ENCODE measurements around the gene WNK2. TPM values are rescaled to one million over a fixed set of nuclear protein-coding genes. Genes with fewer than 3 reads are reported as not detected.

Gene WNK2
- total RNA-seq, 1 experiment from 2014 or later = 8.9 TPM

DNA sequence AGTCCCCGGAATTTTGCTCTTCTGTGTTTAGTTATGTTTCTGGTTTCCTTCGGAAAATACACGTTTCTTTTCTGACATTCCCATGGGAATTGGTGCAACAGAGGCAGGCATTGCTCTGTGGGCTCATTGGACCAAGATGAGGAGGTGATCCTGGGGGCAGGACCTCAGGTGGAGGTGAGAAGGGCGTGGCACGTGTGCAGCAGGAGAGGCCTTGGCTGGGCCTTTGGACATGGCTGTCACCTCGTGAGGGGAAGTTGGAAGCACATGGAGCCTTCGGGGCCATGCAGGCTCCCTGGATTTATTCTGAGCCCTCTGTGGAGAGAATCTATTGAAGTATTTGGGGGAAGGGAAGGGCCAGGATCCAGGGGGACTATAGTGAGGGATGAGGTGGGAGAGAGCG, 44.5 kb downstream of the WNK2 start:
- in situ Hi-C loops (cut with HindIII; ENCODE audit: low sequenced_read_pairs) = no loop called here
- DNase-seq (ENCODE audit: low spot score) = no peak

DNA sequence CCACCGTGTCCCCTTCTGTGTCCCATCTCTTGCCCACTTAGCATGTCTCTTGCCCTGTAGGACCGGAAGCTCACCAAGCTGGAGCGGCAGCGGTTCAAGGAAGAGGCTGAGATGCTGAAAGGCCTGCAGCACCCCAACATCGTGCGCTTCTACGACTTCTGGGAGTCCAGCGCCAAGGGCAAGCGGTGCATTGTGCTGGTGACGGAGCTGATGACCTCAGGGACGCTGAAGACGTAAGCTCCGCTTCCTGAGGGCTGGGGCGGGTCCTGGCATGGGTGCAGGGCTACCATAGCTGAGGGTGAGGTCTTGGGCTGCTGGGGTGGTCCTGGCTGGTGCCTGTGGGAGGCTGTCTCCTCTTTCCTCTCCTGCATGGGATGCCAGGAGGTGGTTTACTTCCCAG, 45.7 kb downstream of the WNK2 start:
- in situ Hi-C loops (cut with HindIII; ENCODE audit: low sequenced_read_pairs) = no loop called here
- no peak for DNase-seq (ENCODE audit: low spot score)

DNA sequence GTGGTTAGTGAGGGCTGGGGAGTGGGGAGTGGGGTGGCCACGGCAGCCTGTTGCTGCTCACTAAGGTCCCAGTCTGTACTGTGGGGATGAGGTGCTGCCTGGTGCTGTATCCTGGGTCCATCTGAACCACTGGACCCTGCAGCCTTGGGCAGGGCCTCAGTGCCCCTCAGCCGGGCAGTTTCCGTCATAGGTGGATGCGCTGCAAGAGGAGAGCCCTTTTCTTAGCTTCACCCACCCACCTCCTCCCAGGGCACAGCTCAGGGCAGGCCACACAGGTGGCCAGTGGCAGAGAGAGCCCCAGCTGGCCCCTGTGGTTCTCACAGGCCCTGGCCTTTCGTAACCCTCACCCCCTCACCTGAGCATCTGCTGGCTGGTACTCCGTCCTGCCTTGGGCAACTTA, 46.2 kb downstream of the WNK2 start:
- no peak for DNase-seq (ENCODE audit: low spot score)
- in situ Hi-C loops (cut with HindIII; ENCODE audit: low sequenced_read_pairs) = no loop called here

DNA sequence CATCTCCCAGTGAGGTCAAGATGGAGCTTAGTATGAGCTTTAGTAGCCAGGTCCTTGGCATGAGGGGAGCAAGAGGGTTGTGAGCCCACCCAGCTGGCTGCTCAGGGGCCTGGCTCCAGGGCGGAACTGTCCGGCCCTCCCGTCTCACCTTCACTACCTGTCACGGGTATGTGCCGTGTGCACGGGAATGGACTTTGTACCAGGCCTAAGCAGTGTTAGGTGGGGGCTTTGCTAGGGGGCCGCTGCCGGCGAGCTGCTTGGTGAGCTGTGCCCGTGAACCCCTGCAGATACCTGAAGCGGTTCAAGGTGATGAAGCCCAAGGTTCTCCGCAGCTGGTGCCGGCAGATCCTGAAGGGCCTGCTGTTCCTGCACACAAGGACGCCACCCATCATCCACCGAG, 46.7 kb downstream of the WNK2 start:
- no peak for DNase-seq (ENCODE audit: low spot score)
- in situ Hi-C loops (cut with HindIII; ENCODE audit: low sequenced_read_pairs) = no loop called here

DNA sequence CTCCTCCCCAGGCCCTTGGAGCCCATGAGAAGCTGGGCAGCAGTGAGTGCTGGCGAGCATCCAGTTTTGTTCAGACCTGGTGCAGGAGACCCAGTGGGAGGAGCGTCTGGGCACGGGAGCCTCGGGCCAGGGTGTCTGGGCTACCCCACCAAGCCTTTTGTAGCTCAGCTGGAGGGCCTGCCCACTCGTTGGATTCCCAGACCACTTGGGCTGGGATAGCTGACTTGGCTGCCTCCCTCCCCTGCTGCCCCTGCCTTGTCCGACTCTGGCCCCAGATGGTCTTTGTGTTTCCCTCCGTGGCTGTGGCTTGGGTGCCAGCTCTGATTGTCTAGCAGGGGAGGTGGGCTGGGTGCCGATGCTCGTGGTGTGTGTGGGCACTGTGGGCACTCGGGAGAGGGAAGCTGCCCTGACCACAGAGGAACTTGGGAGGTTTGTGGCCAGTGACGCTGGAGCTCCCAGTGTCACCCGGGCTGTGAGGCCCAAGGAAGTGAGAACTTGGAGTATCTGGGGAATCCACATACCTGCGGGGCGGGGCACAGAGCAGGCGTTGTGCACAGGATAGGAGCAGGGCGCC, 47.3 kb downstream of the WNK2 start:
- in situ Hi-C loops (cut with HindIII; ENCODE audit: low sequenced_read_pairs) = no loop called here
- DNase-seq (ENCODE audit: low spot score) = no peak

DNA sequence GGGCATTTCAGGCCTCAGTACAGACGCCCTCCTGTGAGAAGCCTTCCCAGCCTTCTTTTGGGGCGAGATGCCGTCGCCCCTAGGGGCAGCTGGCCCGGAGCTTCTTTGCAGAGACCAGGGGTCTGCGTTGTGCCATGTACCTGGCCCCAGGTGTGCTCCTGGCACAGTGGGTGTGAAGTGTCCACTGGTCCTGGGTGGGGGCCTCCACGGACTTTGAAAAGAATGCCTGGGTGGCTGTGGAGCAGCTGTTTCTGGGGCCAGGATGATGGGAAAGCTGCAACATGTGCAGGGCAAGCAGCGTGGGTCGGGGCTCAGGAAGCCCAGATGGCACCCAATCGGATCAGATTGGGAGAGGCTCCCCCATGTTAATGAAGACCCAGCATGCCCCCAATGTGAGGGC, 47.8 kb downstream of the WNK2 start:
- in situ Hi-C loops (cut with HindIII; ENCODE audit: low sequenced_read_pairs) = no loop called here
- DNase-seq (ENCODE audit: low spot score) = no peak

DNA sequence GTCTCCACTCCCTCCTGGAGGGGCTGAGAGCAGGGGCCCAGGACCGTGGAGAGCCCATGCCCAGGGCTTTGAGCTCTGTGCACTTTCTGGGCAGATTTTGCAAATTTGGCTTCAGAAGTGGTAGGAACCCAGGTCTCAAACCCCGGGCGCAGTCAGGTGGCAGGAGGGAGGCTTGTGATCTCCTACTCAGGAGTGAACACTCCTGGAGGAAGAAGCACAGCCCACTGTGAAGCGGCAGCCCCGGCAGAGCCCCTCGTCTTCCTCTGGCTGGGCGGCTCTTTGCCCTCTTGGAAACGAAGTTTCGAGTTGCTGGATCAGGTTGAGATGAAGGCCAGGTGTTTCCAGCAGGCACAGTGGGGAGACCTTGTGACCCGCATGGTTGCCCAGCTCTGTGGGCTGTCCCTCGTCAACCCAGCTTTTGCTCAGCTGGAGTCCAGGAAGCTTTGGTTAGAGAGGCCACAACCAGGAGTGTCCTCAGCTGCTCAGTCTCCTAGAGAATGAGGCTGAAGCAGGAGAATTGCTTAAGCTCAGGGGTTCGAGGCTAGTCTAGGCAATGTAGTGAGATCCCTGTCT, 48.5 kb downstream of the WNK2 start:
- in situ Hi-C loops (cut with HindIII; ENCODE audit: low sequenced_read_pairs) = no loop called here
- no peak for DNase-seq (ENCODE audit: low spot score)

DNA sequence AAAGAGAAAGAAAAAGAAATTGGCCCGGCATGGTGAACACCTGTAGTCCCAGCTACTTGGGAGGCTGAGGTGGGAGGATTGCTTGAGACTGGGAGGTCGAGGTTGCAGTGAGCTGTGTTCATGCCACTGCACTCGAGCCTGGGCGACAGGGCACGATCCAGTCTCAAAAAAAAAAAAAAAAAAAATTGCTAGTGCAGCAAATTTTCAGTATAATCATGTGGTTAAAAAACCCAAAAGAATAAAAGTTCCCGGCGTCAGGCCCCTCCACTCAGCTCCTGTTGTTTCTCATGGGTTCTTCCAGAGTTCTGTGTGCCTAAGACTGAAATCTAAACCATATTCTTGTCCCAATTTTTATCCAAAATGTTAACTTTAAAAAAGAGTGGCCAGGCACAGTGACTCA, 49.1 kb downstream of the WNK2 start:
- in situ Hi-C loops (cut with HindIII; ENCODE audit: low sequenced_read_pairs) = no loop called here
- DNase-seq (ENCODE audit: low spot score) = no peak

DNA sequence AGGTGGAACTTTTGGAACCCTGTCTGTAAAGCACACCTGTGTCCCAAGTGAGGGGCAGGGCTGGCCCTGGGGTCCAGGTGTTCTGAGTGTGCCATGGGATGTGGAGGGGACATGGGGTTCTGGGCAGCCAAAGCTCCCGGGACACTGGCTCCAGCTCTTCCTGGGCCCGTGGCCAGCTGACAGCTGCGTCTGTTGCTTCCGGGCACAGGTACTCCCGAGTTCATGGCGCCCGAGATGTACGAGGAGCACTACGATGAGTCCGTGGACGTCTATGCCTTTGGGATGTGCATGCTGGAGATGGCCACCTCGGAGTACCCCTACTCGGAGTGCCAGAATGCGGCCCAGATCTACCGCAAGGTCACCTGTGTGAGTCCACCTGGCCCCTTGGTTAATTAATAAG, 50.7 kb downstream of the WNK2 start:
- in situ Hi-C loops (cut with HindIII; ENCODE audit: low sequenced_read_pairs) = no loop called here
- DNase-seq (ENCODE audit: low spot score) = no peak

DNA sequence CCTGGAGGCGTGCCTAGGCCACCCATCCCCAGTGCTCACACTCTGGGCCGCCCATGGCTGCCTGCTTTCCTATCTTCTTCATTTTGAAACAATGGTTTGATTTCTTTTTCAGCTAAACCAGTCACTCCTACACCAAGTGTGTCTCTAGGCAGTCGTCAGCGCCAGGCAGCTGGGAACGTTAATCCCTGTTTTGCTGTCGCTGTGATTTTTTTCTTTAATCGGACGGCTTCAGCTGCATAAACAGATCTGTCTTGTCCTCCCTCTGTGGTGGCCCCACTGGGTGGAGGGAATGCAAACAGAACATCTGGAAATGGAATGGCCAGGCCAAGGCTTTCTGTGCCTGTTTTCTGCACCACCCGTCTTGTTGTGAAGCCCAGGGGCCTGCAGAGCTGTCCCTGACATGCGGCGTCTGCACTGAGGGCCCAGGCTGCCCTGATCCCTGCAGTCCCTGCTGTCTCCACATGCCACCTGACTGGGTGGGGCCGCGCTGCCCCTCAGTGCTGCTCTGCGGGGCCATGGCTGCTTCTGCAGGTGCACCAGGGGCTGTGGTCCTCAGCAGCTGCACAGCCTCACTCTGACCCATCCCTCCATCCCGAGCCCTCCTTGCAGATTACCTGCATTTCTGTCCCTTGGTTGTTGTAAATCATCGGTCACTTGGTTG, 51.5 kb downstream of the WNK2 start:
- no peak for DNase-seq (ENCODE audit: low spot score)

DNA sequence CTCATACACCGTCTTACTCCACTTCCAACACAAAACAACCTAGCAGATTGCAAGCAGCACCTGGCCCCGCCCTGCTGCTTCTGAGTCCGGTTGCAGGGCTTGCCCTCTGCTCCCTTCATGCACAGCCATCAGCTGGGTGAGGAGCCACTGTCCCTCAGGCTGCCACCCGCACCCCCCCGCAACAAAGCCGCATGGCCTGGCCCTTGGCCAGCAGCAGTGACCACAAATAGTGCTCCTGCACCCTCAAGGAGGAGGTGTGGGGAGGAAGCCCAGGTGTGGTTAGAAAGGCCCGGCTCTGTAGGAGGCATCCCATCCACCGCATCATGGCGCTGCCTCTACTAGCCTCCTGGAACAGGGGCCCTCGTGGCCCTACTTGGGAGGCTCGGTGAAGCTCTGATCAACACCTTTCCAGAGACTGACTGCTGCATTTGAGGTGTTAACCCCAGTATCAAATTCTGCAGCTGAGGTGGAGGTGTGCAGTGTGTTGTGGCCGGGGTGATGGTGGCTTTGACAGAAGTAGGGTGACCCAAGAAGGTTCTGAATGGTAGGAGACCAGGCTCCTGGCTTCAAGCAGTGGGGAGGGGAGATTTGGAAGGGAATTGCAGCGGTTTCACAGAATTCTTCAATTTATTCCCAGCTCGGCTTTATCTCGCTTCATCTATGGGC, 52.7 kb downstream of the WNK2 start:
- in situ Hi-C loops (cut with HindIII; ENCODE audit: low sequenced_read_pairs) = no loop called here
- no peak for DNase-seq (ENCODE audit: low spot score)

More for the DNA sequence above, 51.5 kb downstream of the WNK2 start:
- in situ Hi-C loops (cut with HindIII; ENCODE audit: low sequenced_read_pairs) = no loop called here

DNA sequence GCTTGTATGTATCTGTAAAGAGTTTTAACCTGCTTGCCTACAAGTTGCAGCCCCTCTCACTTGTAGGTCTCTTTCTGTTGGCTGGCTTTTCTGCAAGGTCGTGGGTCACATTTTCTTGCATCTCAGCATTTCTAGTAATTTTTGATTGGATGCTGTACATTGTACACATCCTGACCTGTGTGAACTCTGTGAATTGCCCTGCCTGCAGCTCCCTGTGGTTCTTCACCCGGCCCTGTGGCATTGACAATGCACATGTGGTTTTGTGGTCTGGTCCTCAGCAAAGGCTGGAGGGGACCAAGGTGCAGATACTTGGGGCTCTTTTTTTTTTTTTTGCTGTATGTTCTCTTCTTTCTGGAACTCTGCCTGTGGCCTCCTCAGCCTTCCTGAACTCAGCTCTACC, 53.6 kb downstream of the WNK2 start:
- DNase-seq (ENCODE audit: low spot score) = no peak
- in situ Hi-C loops (cut with HindIII; ENCODE audit: low sequenced_read_pairs) = no loop called here

DNA sequence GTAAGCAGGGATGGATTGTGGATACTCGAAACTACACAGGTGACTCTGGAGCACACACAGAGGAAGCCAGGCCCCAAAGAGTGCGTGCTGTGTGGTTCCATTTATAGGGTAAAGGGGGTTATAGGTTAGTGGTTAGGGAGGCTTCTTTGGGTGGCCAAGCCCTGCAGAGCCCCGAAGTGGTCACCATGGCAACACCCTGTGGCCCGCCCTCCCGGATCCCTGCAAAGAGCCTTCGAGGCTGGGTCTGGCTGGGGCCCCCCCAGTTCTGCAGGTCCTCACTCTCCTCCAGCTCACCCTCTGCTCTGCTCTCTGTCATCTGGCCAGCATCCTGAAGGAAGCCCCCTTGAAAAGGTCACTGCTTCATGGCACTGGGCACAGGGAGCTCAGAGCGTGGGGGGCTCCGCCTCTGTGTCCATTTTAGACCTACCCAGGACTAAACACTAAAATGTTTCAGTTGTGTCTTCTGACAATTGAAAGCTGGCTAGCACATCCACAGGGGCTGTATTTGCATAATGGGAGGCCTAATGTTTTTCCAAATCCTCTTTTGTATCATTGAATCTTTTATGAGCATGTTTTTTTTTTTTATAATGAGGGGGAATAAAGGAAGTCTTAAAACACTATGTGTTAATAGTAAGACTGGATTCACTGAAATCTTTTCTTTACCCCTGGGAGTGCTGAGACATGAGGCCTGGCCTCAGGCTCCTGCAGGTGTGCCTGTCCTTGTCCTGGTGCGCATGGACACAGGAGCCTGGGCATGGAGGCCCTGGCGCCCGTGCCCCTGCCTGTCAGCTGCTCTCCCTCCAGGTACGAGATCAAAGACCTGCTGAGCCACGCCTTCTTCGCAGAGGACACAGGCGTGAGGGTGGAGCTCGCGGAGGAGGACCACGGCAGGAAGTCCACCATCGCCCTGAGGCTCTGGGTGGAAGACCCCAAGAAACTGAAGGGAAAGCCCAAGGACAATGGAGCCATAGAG, 55.3 kb downstream of the WNK2 start:
- no peak for DNase-seq (ENCODE audit: low spot score)
- in situ Hi-C loops (cut with HindIII; ENCODE audit: low sequenced_read_pairs) = no loop called here

DNA sequence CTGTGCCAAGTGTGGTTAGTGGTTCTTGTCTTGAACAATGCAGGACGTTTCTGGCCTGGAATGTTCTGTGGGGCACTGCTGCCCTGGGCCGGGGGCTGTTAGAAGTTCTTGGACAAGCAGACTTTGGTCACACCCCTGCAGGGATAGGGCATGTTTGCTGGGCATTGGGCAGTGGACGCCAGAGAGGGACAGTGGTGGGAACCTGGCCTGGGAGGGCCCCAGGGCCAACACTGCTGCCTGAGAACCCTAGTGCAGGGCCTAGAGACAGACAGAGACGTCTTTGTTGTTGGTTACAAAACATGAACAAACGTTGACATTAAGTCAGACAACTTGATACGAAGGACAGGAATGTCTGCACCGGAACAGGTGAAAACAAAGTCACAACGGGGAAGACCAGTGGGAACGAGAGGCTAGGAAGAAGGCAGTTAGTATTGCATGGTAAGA, 57.0 kb downstream of the WNK2 start:
- in situ Hi-C loops (cut with HindIII; ENCODE audit: low sequenced_read_pairs) = no loop called here
- no peak for DNase-seq (ENCODE audit: low spot score)

DNA sequence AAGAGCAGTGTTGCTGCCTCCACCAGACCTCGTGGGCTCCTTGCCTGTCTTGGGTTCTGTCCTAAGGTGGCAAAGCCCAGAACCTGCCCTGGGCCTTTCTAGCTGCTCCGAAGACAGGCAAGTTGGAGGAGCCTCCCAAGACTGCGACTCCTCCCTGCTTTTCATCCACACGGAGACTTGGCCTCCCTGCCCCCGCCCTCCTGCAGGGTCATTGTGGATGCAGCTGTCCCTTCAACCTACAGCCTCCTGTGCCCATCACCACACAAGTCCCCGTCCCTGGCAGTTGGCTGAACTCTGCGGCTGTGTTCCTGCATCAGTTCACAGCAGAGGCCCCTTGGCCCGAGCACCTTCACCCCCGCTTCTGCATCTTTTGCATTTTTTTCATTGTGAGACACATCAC, 59.2 kb downstream of the WNK2 start:
- in situ Hi-C loops (cut with HindIII; ENCODE audit: low sequenced_read_pairs) = no loop called here
- DNase-seq (ENCODE audit: low spot score) = no peak

DNA sequence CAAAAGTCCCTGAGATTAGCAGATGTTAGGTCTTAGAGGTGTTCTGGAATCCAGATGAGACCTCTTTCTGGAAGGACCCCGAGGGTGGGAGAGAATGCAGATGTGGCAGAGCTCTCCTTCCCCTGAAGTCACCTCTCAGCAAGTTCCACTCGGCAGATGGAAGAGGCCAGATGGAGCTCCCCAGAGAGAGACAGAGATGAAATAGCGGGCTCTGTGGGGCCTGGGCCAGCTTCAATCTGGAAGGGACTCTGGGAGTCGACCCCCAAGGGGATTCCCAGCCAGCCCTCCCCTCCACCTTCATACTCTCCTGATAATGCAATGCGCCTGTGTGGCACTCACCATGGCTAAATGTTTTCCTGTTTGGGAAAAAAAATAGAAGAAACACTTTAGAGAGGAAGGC, 60.2 kb downstream of the WNK2 start:
- in situ Hi-C loops (cut with HindIII; ENCODE audit: low sequenced_read_pairs) = no loop called here
- DNase-seq (ENCODE audit: low spot score) = no peak

DNA sequence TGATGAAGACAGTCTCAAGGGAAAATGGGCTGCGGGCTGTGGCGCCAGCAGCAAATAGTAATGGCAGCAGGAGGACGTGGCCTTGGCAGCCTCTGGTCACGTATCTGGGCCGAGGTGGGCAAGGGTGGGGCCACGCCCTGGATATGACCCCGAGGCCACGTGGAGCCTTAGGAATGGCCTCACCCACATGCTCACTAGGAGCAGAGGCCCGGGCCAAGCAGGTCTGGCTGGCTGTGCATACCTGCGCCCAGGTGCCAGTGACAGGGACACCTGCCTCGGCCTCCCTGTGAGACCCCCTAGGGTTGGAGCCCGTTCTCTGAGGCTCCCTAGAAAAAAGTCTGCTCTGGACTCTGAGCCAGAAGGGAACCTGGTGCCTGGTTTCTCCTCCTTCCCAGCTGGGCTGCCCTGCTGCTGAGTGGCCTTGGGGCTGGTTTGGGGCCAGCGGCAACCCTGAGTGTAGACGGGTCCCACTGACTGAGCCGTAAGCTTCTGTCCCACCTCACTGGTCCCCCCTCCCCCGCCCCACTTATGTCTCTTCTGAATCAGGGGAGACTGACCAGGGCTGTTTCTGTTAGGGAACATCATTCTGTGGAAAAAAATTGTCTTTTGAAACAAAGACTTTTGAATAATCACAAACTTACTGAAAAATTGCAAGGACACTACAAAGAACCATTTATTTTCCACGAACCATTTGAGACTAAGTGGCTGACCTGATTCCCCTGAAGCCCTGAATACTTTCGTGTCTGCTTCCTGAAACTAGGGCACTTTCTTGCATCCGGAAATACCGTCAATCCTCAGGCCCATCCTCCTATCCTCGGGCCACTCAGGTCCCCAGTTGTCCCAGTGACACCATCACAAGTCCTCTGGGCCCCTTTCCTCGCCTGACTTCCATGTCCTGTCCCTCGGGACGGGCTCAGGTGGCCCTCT, 60.8 kb downstream of the WNK2 start:
- in situ Hi-C loops (cut with HindIII; ENCODE audit: low sequenced_read_pairs) = no loop called here
- DNase-seq (ENCODE audit: low spot score) = peak; percentile 28

DNA sequence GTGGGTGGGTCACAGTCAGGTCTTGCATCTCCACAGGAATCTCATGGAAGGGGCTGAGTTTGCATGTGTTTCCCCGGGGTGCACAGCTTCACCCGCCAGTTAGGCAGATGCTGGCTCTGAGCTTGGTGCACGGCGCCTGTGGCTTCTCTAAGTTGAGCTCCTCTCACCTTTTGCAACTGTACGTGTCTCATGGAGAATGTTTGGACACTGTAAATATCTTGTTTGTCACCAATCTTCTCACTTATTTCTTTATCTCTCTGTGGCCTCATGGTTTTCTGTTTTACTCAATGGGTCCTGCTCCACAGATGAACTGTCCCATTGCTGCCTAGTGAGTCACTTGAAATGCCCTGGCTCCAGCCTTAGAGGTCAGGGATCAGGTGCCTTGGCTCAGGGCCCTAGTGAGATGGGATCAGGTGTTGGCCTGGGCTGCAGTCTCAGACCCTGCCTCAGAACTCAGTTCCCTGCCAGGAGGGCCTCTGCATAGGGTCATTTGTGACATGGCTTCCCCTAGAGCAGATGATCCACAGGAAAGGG, 61.6 kb downstream of the WNK2 start:
- DNase-seq (ENCODE audit: low spot score) = no peak
- in situ Hi-C loops (cut with HindIII; ENCODE audit: low sequenced_read_pairs) = no loop called here

Data from G401 (cell line).